Smooth muscle cell of the brain vasculature (primary cell): Measurements from ENCODE around the gene RYR1.
"Not testable (repeated sequence)": the region's sequence is repeated elsewhere in the genome, so short reads cannot be mapped to it uniquely, and the experiment has no call there.

Experiments used
- DNase-seq: peaks from one replicate; pipeline ENCODE4 v3.0.0-alpha.2; 2012; ENCODE audit warnings: low read depth, low spot score

Gene RYR1

DNA sequence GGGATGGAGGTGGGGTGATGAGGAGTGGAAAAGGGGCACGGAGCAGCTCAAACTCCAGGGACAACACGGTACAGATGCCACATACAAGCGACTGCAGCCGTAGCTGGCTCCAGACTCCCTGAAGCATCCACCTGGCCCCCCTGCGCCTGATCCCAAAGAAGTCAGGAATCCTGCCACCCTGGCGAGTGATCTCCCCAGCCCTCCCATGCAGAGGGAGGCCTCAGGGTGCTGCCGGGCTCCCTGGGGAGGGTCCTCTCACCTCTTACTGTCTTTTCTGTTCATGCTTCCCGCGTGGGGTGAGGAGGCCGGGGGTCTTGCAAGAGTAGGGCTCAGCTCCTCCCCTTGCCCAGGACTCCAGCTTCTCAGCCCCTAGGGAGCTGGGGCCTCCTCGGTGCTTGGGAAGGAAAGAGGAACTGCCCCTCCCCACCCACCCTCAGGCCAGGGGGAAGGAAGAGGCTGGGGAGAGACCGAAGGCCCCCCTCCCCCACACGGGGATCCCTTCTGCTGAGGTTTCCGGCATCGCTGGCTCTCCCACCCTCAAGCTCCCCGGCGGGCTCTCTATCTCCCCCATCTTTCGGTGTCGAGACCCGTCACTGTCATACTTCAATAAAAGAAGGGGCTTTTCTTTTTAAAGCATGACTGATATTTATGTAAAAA is 7.6 kb upstream of the RYR1 start, which contains the start of gene RASGRP4:
RASGRP4 (minus strand) TSS at position 410 of the 657 bp plus-strand sequence; CDS start at position 282, 128 bp downstream.
- no peak for DNase-seq

GRCh38 chr19:38427035-38427677 is 6.3 kb upstream of the RYR1 start:
- DNase-seq = not testable (repeated sequence)

- DNase-seq = no peak
These were observed 4.3 kb upstream of the RYR1 start for GRCh38 chr19:38429055-38429810.

- DNase-seq = no peak
These were observed 3.7 kb upstream of the RYR1 start for GRCh38 chr19:38429811-38430156.

- no peak for DNase-seq
These were observed 2.6 kb upstream of the RYR1 start for GRCh38 chr19:38430931-38431330.

DNA sequence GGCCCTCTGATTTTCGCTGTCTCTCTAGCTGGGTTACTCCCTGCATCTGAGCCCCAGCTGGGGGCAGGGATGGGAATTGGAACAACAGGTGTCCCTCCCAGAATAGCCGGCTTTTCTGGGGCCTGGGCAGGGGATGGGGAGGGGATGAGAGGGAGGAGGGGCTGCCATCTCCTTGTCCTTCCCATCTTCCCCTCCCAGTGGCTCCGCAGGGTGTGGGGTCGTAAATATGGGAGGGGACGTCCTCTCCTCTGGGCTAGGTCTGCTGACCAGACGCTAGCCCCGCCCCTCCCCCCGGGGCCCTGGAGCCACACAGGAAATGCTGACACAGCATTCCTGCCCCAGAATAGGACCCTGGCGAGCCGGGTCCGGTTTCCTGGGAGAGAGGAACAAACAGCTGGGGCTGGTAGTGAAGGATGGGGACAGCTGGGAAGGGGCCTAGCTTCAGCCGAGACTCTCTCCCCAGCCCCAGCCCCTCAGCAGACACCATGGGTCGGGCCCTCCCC is 1.1 kb downstream of the RYR1 start:
- no peak for DNase-seq

DNA sequence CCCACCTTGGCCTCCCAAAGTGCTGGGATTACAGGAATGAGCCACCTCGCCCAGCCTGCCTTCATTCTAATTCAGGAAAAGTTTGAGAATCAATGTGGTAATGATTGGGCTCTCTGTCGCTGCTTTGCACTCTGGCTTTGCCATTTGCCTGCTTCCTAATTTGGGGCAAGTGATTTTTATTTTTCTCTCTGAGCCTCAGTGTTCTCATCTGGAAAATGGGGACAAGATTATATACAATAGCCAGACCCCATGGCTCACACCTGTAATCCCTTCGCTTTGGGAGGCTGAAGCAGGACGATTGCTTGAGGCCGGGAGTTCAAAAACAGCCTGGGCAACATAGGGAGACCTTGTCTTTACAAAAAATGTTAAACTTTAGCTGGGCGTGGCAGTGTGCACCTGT is 3.8 kb downstream of the RYR1 start:
- DNase-seq = no peak

DNA sequence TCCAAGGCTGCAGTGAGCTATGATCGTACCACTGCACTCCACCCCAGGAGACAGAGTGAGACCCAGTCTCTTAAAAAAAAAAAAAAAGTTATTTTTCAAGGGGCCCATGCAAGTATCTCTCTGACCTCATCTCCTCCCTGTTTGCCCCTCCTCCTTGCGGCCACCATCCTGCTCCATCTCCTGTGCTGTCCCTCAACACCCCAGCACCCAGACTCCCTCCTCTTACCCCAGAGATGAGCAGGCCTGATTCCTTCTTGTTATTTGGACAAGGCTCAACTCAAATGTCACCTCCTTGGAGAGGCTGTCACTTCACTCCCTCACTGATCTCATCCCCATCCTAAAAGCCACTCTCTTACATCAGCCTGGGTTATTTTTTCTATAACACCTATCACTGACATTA is 4.4 kb downstream of the RYR1 start:
- no peak for DNase-seq

- no peak for DNase-seq
These were observed 7.1 kb downstream of the RYR1 start for GRCh38 chr19:38440592-38440991.

- DNase-seq = no peak
These were observed 8.3 kb downstream of the RYR1 start for GRCh38 chr19:38441657-38442348.

GRCh38 chr19:38442736-38443135 is 9.2 kb downstream of the RYR1 start:
- DNase-seq = no peak

DNA sequence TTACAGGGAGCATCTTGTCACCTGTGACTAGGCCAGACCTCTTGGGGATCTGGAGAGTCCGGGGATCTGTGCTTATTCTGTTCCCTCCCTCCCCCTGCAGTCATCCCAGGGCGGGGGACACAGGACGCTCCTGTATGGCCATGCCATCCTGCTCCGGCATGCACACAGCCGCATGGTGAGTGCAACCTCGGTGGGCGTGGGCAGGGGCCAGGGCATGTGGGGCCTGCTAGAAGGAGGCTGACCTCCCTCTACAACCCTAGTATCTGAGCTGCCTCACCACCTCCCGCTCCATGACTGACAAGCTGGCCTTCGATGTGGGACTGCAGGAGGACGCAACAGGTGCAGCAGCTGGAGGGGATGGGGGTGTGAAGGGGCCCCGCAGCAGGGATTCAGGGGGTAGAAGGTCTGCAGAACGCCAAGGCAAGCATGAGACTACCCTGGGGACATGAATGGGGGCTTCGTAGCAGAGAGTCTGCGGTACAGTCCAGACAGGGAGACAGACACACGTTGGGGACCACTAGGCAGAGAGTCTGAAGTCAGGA is 10.0 kb downstream of the RYR1 start:
- no peak for DNase-seq

DNA sequence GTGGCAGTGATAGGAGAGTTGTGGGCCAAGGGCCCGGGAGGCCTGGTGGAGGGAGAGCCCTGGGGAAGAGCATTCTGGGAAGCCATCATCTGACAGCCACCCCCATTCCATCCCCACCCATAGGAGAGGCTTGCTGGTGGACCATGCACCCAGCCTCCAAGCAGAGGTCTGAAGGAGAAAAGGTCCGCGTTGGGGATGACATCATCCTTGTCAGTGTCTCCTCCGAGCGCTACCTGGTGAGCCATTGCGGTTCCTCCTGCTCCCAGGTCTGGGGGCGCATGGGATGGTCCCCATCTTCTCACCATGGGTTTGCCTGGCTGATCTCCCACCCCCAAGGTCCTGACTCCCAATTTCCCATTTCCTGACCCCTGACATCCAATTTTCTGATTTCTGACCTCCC is 10.5 kb downstream of the RYR1 start:
- no peak for DNase-seq

- no peak for DNase-seq
These were observed 11.9 kb downstream of the RYR1 start for GRCh38 chr19:38445362-38445761.

- no peak for DNase-seq
These were observed 14.7 kb downstream of the RYR1 start for GRCh38 chr19:38448225-38448624.

- no peak for DNase-seq
These were observed 16.0 kb downstream of the RYR1 start for GRCh38 chr19:38449518-38449917.

- no peak for DNase-seq
These were observed 17.5 kb downstream of the RYR1 start for GRCh38 chr19:38451036-38451435.

DNA sequence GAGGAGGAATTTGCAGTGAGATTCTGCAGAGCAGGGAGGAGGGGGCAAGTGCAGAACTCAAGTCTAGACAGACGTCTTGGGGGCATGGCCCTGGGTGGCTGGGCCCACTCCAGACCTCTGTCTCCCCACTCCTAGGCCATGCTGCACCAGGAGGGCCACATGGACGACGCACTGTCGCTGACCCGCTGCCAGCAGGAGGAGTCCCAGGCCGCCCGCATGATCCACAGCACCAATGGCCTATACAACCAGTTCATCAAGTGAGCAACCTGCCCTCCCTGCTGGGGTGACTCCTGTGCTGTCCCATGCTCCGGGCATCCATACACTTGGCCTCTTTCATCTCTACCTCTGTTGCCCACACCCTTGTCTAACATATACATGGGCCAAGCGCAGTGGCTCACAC is 18.1 kb downstream of the RYR1 start:
- DNase-seq = no peak

- no peak for DNase-seq
These were observed 19.2 kb downstream of the RYR1 start for GRCh38 chr19:38452430-38453366.

DNA sequence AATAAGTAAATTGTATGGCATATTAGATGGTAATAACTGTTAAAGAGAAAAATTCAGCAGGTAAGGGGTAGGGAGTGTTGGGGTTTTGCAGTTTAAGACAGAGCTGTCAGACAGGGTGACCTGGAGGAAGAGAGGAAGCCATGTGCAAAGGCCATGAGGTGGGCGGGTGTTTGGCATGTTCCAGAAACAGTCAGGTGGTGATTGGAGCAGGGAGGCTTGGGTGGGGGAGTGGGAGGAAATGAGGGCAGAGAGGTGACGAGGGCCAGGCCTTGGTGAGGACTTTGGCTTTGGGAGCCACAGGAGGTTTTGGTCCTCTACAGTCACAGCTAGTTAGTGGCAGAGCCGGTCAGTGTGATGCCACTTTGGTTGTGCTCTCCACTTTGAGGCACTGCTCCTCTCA is 20.1 kb downstream of the RYR1 start:
- DNase-seq = no peak

DNA sequence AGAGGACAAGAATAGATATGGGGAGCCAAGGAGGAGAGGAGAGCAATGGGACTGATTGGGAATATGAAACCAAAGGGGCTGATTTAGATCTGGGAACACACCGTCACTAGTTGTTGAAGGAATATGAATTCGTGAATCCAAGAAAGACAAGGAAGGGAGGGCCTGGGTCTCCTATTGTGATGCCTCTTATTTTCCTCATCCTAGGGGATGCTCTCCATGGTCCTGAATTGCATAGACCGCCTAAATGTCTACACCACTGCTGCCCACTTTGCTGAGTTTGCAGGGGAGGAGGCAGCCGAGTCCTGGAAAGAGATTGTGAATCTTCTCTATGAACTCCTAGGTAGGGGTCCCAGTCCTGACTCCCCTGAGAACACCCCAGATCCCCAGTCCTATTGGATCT is 21.5 kb downstream of the RYR1 start:
- no peak for DNase-seq
